NOMO-1 treated with DMSO at 0.1 percent for 48 hours (cell line): ENCODE measurements around the gene VMP1.
"Not testable (repeated sequence)": the region's sequence is repeated elsewhere in the genome, so short reads cannot be mapped to it uniquely, and the experiment has no call there.

Source experiments
- DNase-seq: peaks from one replicate; lab custom pipeline; 2025; ENCODE audit not compliant: unreplicated experiment; lab: John Stamatoyannopoulos, UW

The VMP1 gene

GRCh38 chr17:59856859-59857794 lies 149.7 kb downstream of the VMP1 start:
- DNase-seq: no peak

GRCh38 chr17:59858167-59858816 lies 150.8 kb downstream of the VMP1 start:
- no peak for DNase-seq

- no peak for DNase-seq
Observed at GRCh38 chr17:59858932-59859331, 151.5 kb downstream of the VMP1 start.

GRCh38 chr17:59859444-59860025 lies 152.1 kb downstream of the VMP1 start:
- DNase-seq: peak; percentile 64

- no peak for DNase-seq
Observed at GRCh38 chr17:59863616-59864015, 156.2 kb downstream of the VMP1 start.

GRCh38 chr17:59869941-59870218 lies 162.4 kb downstream of the VMP1 start:
- DNase-seq: no peak

GRCh38 chr17:59870482-59870881 lies 163.0 kb downstream of the VMP1 start:
- DNase-seq: no peak

GRCh38 chr17:59872351-59872750 lies 164.9 kb downstream of the VMP1 start:
- no peak for DNase-seq

- not testable (repeated sequence) for DNase-seq
Observed at GRCh38 chr17:59873414-59873813, 166.0 kb downstream of the VMP1 start.

GRCh38 chr17:59874376-59874775 lies 166.9 kb downstream of the VMP1 start:
- DNase-seq: no peak

- peak; percentile 24 for DNase-seq
Observed at GRCh38 chr17:59876107-59876506, 168.7 kb downstream of the VMP1 start.

- no peak for DNase-seq
Observed at GRCh38 chr17:59877965-59878364, 170.5 kb downstream of the VMP1 start.

- DNase-seq: no peak
Observed at GRCh38 chr17:59878624-59879023, 171.2 kb downstream of the VMP1 start.

- no peak for DNase-seq
Observed at GRCh38 chr17:59884861-59885260, 177.4 kb downstream of the VMP1 start.

- no peak for DNase-seq
Observed at GRCh38 chr17:59888145-59888750, 180.8 kb downstream of the VMP1 start.

GRCh38 chr17:59890720-59891119 lies 183.3 kb downstream of the VMP1 start:
- no peak for DNase-seq
